ENCODE data around the gene GADD45B. TPM values are rescaled to one million over a fixed set of nuclear protein-coding genes. Genes with fewer than 3 reads are reported as not detected.

The GADD45B gene
- total and polyA plus RNA-seq, 10 of the 15 experiments (the other 5 are each of a cell fraction or from before 2014, with no cell fraction given) = 2.4 to 180 (median 91.1) TPM

- TF ChIP-seq ZNF592 (IDR thresholded peaks at IDR 0.05) (no peak), CTCF (IDR thresholded peaks at IDR 0.05 in 2 of 3, conservative IDR thresholded peaks at IDR 0.05 in 1 of 3; ENCODE audit: control insufficient read depth in 2 of 3, extremely low read depth in 1 of 3, insufficient read depth in 1 of 3, low read depth in 3 of 3, low read length in 3 of 3) (0 out of 6 replicates have a peak, but pooled peaks of 1 of the 3 experiments have one; percentile 6), CREB1 (IDR thresholded peaks at IDR 0.05; ENCODE audit: low read depth) (0 out of 2 replicates have a peak, but pooled peaks have one; percentile 7), BHLHE40 (IDR thresholded peaks at IDR 0.05; ENCODE audit: borderline replicate concordance in 1 of 2, low read depth in 2 of 2, low read length in 1 of 2) (peak; percentile 75 to 83), PAX8 (IDR thresholded peaks at IDR 0.05) (no peak), CEBPB (IDR thresholded peaks at IDR 0.05; ENCODE audit: borderline replicate concordance in 1 of 2, low read depth in 2 of 2, low read length in 2 of 2) (no peak), BACH1 (IDR thresholded peaks at IDR 0.05; ENCODE audit: borderline replicate concordance) (peak; percentile 10), ZNF217 (IDR thresholded peaks at IDR 0.05) (peak; percentile 99), ZBED1 (IDR thresholded peaks at IDR 0.05; ENCODE audit: borderline replicate concordance) (no peak), ZBTB40 (IDR thresholded peaks at IDR 0.05; ENCODE audit: borderline replicate concordance) (no peak), YY1 (IDR thresholded peaks at IDR 0.05; ENCODE audit: low read depth, low read length) (no peak), MXI1 (IDR thresholded peaks at IDR 0.05; ENCODE audit: low read depth, low read length) (peak; percentile 68), TCF3 (IDR thresholded peaks at IDR 0.05; ENCODE audit: borderline replicate concordance, insufficient read depth, low read depth, low read length) (peak; percentile 76), TCF12 (IDR thresholded peaks at IDR 0.05; ENCODE audit: low read depth, low read length) (peak; percentile 55; the same call in 1 of the 2 replicates), ZNF24 (IDR thresholded peaks at IDR 0.05) (no peak), IRF5 (IDR thresholded peaks at IDR 0.05; ENCODE audit: borderline replicate concordance) (no peak)
Observed at GRCh38 chr19:2475018-2475701, 767 bp upstream of the GADD45B start (continued).
